GM18498 (cell line): ENCODE measurements around the gene DONSON.

ENCODE experiments used
- ATAC-seq: cut with Tn5 transposase; IDR thresholded peaks from one replicate; pipeline ENCODE4 v1.9.1; 2021; ENCODE audit warnings: mild to moderate bottlenecking, moderate library complexity; ENCODE audit not compliant: unreplicated experiment

Gene DONSON

DNA sequence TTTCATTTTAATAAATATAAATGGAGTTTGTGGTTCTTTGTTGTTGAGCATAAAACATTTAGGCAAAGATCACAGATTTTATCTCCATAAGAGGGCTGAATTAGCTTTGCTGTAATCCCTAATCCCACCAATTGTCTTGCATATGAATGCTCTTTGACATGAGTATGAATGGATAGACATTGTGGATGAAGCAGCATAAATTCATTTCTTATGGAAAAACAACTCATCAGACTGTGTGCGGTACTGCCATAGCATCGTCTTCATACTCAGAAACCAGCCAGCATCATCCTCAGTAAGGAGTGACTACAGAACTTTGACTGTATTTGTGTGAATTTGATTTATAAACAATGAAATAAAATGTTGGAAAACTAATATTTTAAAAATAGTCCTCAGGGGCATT is 26.1 kb downstream of the DONSON start:
- ATAC-seq = no peak

DNA sequence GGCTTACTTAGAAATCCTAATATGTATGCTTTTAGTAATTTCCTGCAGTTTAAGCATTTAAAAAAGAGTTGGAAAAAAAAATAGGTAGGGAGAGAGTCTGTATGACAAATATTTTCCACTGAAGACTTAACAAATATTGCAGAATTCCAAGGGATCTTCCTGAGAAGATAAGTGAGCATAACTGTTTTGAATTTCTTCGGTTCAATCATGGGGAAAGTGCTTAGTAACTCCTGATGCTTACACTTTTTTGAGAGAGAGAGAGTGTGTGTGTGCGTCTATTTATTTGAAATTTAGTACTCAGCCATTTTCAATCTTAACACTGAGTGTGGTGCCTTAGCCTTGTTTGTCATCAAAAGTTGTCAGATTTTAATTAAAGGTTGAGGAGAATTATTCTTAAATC is 27.1 kb downstream of the DONSON start:
- no peak for ATAC-seq

GRCh38 chr21:33560965-33561364 is 27.5 kb downstream of the DONSON start:
- no peak for ATAC-seq

- no peak for ATAC-seq
These were observed 28.7 kb downstream of the DONSON start for GRCh38 chr21:33559813-33560212.

DNA sequence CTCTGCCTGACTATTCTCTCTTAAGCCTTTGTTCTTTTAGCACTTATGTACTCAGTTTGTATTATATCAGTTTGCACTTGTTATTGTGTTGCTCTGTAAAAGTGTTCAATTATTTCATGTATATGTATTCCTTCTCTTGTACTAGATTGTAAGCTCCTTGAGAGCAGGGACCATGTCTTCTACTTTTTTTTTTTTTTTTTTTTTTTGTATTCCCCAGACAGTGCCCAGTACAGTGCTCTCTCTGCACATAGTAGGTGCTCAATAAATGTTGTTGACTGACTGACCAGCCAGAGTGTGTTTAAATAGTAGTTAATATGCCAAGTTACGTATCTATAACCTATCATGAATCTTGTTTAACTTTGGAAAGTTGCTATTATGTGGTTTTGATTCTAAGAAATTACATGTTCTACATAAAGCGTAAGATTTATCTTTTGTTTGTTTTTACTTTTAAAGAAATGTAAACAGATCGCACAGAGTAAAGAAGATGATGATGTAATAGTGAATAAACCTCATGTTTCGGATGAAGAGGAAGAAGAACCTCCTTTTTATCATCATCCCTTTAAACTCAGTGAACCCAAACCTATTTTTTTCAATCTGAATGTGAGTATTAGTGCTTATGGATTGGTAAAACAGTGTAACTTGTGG is 29.6 kb downstream of the DONSON start:
- no peak for ATAC-seq

DNA sequence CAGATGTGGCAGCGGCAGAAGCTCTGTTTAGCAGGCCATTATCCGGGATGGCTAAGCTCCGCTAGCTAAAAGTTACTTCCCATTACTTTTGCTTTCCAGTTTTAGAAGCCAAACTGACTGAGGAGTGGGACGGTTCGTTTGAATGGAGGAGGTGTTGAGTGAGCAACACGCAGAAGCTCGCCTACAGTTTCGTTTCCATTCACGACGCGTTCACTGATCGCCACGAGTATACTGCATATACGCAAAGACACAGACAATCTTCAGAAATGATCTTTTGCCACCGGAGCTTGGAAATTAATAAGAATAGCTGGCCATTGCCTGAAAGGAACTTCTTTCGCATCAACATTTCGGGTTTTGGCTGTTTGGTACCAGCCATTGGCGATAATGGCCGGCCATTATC is 31.0 kb downstream of the DONSON start:
- no peak for ATAC-seq

DNA sequence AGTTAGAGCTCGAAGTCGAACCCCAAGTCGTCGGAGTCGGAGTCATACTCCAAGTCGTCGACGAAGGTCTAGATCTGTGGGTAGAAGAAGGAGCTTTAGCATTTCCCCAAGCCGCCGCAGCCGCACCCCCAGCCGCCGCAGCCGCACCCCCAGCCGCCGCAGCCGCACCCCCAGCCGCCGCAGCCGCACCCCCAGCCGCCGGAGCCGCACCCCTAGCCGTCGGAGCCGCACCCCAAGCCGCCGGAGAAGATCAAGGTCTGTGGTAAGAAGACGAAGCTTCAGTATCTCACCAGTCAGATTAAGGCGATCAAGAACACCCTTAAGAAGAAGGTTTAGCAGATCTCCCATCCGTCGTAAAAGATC is 33.5 kb downstream of the DONSON start:
- no peak for ATAC-seq

GRCh38 chr21:33554236-33554981 is 34.1 kb downstream of the DONSON start:
- no peak for ATAC-seq

GRCh38 chr21:33552999-33553598 is 35.4 kb downstream of the DONSON start:
- no peak for ATAC-seq

GRCh38 chr21:33552093-33552998 is 36.1 kb downstream of the DONSON start:
- no peak for ATAC-seq

- no peak for ATAC-seq
These were observed 36.8 kb downstream of the DONSON start for GRCh38 chr21:33551664-33552063.

DNA sequence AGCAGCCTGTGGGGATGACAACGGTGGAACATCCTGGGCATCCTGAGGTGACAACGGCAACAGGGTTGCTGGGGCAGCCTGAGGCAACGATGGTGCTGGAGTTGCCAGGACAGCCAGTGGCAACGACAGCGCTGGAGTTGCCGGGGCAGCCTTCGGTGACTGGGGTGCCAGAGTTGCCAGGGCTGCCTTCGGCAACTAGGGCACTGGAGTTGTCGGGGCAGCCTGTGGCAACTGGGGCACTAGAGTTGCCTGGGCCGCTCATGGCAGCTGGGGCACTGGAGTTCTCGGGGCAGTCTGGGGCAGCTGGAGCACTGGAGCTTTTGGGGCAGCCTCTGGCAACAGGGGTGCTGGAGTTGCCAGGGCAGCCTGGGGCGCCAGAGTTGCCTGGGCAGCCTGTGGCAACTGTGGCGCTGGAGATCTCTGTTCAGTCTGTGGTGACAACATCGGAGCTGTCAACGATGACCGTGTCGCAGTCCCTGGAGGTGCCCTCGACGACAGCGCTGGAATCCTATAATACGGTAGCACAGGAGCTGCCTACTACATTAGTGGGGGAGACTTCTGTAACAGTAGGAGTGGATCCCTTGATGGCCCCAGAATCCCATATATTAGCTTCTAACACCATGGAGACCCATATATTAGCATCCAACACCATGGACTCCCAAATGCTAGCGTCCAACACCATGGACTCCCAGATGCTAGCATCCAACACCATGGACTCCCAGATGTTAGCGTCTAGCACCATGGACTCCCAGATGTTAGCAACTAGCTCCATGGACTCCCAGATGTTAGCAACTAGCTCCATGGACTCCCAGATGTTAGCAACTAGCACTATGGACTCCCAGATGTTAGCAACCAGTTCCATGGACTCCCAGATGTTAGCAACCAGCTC is 37.5 kb downstream of the DONSON start:
- ATAC-seq = no peak

DNA sequence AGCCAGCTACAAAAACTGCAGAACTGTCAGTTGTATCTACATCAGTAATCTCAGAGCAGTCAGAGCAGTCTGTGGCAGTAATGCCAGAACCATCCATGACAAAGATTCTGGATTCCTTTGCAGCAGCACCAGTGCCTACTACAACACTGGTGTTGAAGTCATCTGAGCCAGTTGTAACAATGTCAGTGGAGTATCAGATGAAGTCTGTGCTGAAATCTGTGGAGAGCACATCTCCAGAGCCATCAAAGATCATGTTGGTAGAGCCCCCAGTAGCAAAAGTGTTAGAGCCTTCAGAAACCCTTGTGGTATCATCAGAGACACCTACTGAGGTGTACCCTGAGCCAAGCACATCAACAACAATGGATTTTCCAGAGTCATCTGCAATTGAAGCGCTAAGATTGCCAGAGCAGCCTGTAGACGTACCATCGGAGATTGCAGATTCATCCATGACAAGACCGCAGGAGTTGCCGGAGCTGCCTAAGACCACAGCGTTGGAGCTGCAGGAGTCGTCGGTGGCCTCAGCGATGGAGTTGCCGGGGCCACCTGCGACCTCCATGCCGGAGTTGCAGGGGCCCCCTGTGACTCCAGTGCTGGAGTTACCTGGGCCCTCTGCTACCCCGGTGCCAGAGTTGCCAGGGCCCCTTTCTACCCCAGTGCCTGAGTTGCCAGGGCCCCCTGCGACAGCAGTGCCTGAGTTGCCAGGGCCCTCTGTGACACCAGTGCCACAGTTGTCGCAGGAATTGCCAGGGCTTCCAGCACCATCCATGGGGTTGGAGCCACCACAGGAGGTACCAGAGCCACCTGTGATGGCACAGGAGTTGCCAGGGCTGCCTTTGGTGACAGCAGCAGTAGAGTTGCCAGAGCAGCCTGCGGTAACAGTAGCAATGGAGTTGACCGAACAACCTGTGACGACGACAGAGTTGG is 38.4 kb downstream of the DONSON start:
- ATAC-seq = no peak

GRCh38 chr21:33546086-33546485 is 42.4 kb downstream of the DONSON start:
- ATAC-seq = no peak

DNA sequence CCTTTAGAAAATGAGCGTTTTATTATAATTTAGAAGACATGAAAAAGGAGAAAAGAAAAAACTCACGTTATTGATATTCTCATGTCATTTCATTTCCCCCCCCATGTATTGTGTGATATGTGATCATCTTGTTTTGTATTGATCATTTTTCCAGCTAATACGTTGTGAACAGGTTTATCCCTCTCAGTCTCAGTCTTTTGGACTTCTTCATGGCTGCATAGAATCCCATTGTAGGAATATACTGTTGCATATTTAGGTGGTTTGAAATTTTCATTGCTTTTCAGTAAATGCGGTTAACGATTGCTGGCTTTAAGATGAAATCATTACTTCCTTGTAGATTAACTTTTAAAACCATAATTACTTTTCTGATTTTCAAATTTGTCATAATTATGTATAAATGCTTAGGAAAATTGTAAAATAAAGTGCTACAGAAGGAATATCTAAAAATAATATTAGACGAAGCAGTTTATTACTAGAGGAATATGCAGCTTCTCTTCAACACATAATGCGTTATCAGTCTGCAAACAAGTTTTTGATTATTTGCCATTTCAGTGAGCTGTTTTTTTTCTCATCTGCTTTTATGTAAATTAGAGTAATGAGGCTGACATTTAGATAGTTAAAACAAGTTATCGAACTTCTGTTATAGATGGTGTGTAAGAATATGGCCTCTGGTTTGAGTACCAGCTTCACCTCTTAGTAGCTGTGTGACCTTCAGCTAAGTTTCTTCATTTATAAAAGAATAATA is 43.9 kb downstream of the DONSON start:
- no peak for ATAC-seq

DNA sequence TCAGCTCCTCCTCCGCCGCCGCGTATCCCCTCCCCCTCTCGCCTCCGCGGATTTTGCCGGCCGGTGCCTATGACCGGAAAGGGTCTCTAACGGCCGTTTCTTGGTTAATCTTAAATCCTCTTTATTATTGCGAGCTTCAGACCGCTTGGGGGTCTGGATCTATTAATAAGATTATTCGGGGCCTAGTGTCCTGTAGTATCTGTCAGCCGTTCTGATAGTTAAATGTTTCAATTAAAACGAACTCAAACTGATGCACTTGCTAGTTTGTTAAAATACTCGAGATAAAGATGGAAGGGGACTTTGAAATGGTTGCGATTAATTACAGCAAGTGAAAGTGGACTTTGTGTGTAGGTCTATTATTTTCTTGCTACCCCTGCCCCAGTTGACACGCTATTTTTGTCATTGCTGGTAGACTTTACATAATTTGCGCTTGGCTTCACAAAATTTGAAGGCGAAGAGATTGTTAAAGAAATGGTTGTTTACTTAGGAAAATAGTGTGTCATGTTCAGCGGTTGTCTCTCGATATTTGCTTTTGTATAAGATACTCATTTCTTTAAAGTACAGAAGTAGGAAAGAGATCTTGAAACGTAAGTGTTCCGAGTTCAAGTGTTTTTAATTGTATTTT is 44.9 kb downstream of the DONSON start:
- peak; percentile 11 for ATAC-seq

- peak; percentile 94 for ATAC-seq
These were observed 45.6 kb downstream of the DONSON start, which contains the start of gene SON for GRCh38 chr21:33542640-33543504. SON (plus strand) TSS chr21:33543038; CDS start chr21:33543093, 55 bp downstream.
